Activated naive CD4-positive, alpha-beta T cell treated with anti-CD3 and anti-CD28 coated beads for 36 hours (primary cell): ENCODE results near the gene FKBP11. TPM values are rescaled to one million over a fixed set of nuclear protein-coding genes. Genes with fewer than 3 reads are reported as not detected.
A peak's percentile ranks its signal among the peaks of the same experiment; 100 is the strongest.
"Not testable (repeated sequence)": the region's sequence is repeated elsewhere in the genome, so short reads cannot be mapped to it uniquely, and the experiment has no call there.

Experiments
- CTCF ChIA-PET: fragments of 350-600 bp; sonication (Branson Sonifier 250); formaldehyde crosslinking; loops from one replicate; lab custom pipeline; 2021; ENCODE audit warnings: antibody characterized with exemption; lab: Charles Lee
- DNase-seq: peaks from one replicate; pipeline ENCODE4 v3.0.0-alpha.2; 2020
- H3K27ac Mint-ChIP-seq: one replicate; pipeline ENCODE4 v1.8.0; 2021; ENCODE audit warnings: mild to moderate bottlenecking, mixed read lengths
- H3K27me3 Mint-ChIP-seq: one replicate; pipeline ENCODE4 v1.8.0; 2021; ENCODE audit warnings: low read depth, mixed read lengths
- H3K36me3 Mint-ChIP-seq: one replicate; pipeline ENCODE4 v1.8.0; 2021; ENCODE audit warnings: low read depth, mixed read lengths
- H3K4me1 Mint-ChIP-seq: one replicate; pipeline ENCODE4 v1.8.0; 2021; ENCODE audit warnings: low read depth, mixed read lengths
- H3K4me3 Mint-ChIP-seq: one replicate; pipeline ENCODE4 v1.8.0; 2021; ENCODE audit warnings: mild to moderate bottlenecking, moderate library complexity, mixed read lengths
- H3K9me3 Mint-ChIP-seq: one replicate; pipeline ENCODE4 v1.8.0; 2021; ENCODE audit warnings: mixed read lengths
- intact Hi-C: fragments of 100-400 bp; cut with micrococcal nuclease; formaldehyde crosslinking; loops from one replicate; pipeline ENCODE4 v1.15.1; 2023
- total RNA-seq, 2 experiments: library from RNA; stranded (reverse); gene quantifications; one replicate each; pipeline ENCODE4 v1.2.3, GENCODE V29; 2021

FKBP11 gene
- total RNA-seq, 2 experiments from 2014 or later = 49.6 to 59.8 TPM

GRCh38 chr12:48932878-48933277, 7.6 kb upstream of the FKBP11 start:
- Mint-ChIP-seq H3K4me1 (peaks cover 10% of the 10 kb centered on the region), H3K4me3 (no peak overlapping the region), H3K36me3 (peaks cover 12% of the 10 kb centered on the region), H3K27me3 (no peaks in the 10 kb centered on the region), H3K27ac (no peak overlapping the region), H3K9me3 (no peaks in the 10 kb centered on the region)
- intact Hi-C loops = no loop called here
- CTCF ChIA-PET = interaction anchor here (0.6 to 5.1 kb wide), 7 partner anchors 7 to 82 kb away, joined by 3 to 35 read pairs (median 4); partner anchors contain the start of gene FKBP11
- DNase-seq = no peak

- DNase-seq = no peak
- CTCF ChIA-PET = interaction anchor here (1.1 to 2.3 kb wide), 8 partner anchors 9 to 115 kb away, joined by 3 to 9 read pairs (median 3); partner anchors contain the start of gene WNT1
- no peaks in the 10 kb centered on the region for H3K27me3 Mint-ChIP-seq
- H3K27ac Mint-ChIP-seq = no peak overlapping the region
- no peaks in the 10 kb centered on the region for H3K9me3 Mint-ChIP-seq
- peaks cover 12% of the 10 kb centered on the region for H3K36me3 Mint-ChIP-seq
- no peak overlapping the region for H3K4me3 Mint-ChIP-seq
- intact Hi-C loops = no loop called here
- peaks cover 25% of the 10 kb centered on the region for H3K4me1 Mint-ChIP-seq
Measured at GRCh38 chr12:48930475-48930874, 5.2 kb upstream of the FKBP11 start.

- intact Hi-C loops = no loop called here
- H3K27ac Mint-ChIP-seq = no peak overlapping the region
- H3K36me3 Mint-ChIP-seq = peaks cover 11% of the 10 kb centered on the region
- no peaks in the 10 kb centered on the region for H3K9me3 Mint-ChIP-seq
- H3K4me3 Mint-ChIP-seq = no peak overlapping the region
- DNase-seq = no peak
- no peaks in the 10 kb centered on the region for H3K27me3 Mint-ChIP-seq
- CTCF ChIA-PET = interaction anchor here (1.0 to 2.3 kb wide), 6 partner anchors 10 to 114 kb away, joined by 3 to 10 read pairs (median 4); partner anchors contain the start of gene WNT1
- H3K4me1 Mint-ChIP-seq = peaks cover 26% of the 10 kb centered on the region
Measured at GRCh38 chr12:48929551-48929950, 4.3 kb upstream of the FKBP11 start.

- Mint-ChIP-seq H3K4me3 (peak overlapping the region; percentile 13), H3K4me1 (peaks cover 37% of the 10 kb centered on the region)
Measured at GRCh38 chr12:48927261-48927660, 2.0 kb upstream of the FKBP11 start.

GRCh38 chr12:48924617-48925303, 532 bp downstream of the FKBP11 start:
- Mint-ChIP-seq H3K4me1 (peaks cover 49% of the 10 kb centered on the region), H3K27ac (peak overlapping the region; percentile 96), H3K9me3 (no peaks in the 10 kb centered on the region), H3K36me3 (peaks cover 27% of the 10 kb centered on the region), H3K4me3 (peak overlapping the region; percentile 91), H3K27me3 (no peaks in the 10 kb centered on the region)
- CTCF ChIA-PET = interaction anchor here (0.6 to 6.0 kb wide), 14 partner anchors 11 to 93 kb away, joined by 3 to 36 read pairs (median 5); partner anchors contain the start of gene WNT1
- DNase-seq = peak; percentile 81
- intact Hi-C loops = loop anchor here (1.0 to 2.0 kb wide), 4 partner anchors 12 to 72 kb away; partner anchors contain the start of genes DDX23, RND1 and WNT1

More at GRCh38 chr12:48927261-48927660, 2.0 kb upstream of the FKBP11 start:
- peak overlapping the region; percentile 81 for H3K27ac Mint-ChIP-seq
- no peak for DNase-seq
- H3K27me3 Mint-ChIP-seq = no peaks in the 10 kb centered on the region
- peaks cover 26% of the 10 kb centered on the region for H3K36me3 Mint-ChIP-seq
- CTCF ChIA-PET = interaction anchor here (0.6 to 6.0 kb wide), 6 partner anchors 8 to 101 kb away, joined by 3 to 35 read pairs (median 3); no protein-coding TSS in a partner anchor
- H3K9me3 Mint-ChIP-seq = no peaks in the 10 kb centered on the region
- intact Hi-C loops = no loop called here

GRCh38 chr12:48923117-48923516, 2.2 kb downstream of the FKBP11 start:
- Mint-ChIP-seq H3K9me3 (no peaks in the 10 kb centered on the region), H3K27me3 (no peaks in the 10 kb centered on the region), H3K27ac (peak overlapping the region; percentile 61), H3K4me3 (peak overlapping the region; percentile 4), H3K4me1 (peaks cover 55% of the 10 kb centered on the region), H3K36me3 (peaks cover 27% of the 10 kb centered on the region)
- no peak for DNase-seq
- intact Hi-C loops = no loop called here
- CTCF ChIA-PET = interaction anchor here (0.6 to 6.0 kb wide), 11 partner anchors 12 to 121 kb away, joined by 3 to 36 read pairs (median 7); partner anchors contain the start of gene WNT1

- peaks cover 37% of the 10 kb centered on the region for H3K4me1 Mint-ChIP-seq
- no peaks in the 10 kb centered on the region for H3K9me3 Mint-ChIP-seq
- H3K27me3 Mint-ChIP-seq = no peaks in the 10 kb centered on the region
- CTCF ChIA-PET = interaction anchor here (1.0 to 1.7 kb wide), 5 partner anchors 14 to 65 kb away, joined by 3 to 4 read pairs (median 4); a partner anchor contains a TSS
- H3K36me3 Mint-ChIP-seq = peaks cover 13% of the 10 kb centered on the region
- peak; percentile 58 for DNase-seq
- intact Hi-C loops = no loop called here
- H3K27ac Mint-ChIP-seq = peak overlapping the region; percentile 68
- H3K4me3 Mint-ChIP-seq = no peak overlapping the region
Measured at GRCh38 chr12:48917857-48918537, 7.3 kb downstream of the FKBP11 start.

- CTCF ChIA-PET = interaction anchor here (0.8 to 1.6 kb wide), 5 partner anchors 11 to 78 kb away, joined by 3 to 6 read pairs (median 5); no protein-coding TSS in a partner anchor
- no peak overlapping the region for H3K4me3 Mint-ChIP-seq
Measured at GRCh38 chr12:48910196-48910595, 15.1 kb downstream of the FKBP11 start.

GRCh38 chr12:48909698-48910097, 15.6 kb downstream of the FKBP11 start:
- H3K36me3 Mint-ChIP-seq, DNase-seq, H3K4me3 Mint-ChIP-seq, H3K27ac Mint-ChIP-seq, H3K9me3 Mint-ChIP-seq, H3K27me3 Mint-ChIP-seq, intact Hi-C loops, H3K4me1 Mint-ChIP-seq: not testable (repeated sequence)
- CTCF ChIA-PET = interaction anchor here (0.7 to 1.6 kb wide), 4 partner anchors 11 to 56 kb away, joined by 4 to 6 read pairs (median 6); no protein-coding TSS in a partner anchor

More at GRCh38 chr12:48910196-48910595, 15.1 kb downstream of the FKBP11 start:
- DNase-seq = no peak
- Mint-ChIP-seq H3K36me3 (no peaks in the 10 kb centered on the region), H3K9me3 (no peaks in the 10 kb centered on the region), H3K4me1 (no peaks in the 10 kb centered on the region), H3K27ac (no peak overlapping the region), H3K27me3 (no peaks in the 10 kb centered on the region)
- intact Hi-C loops = no loop called here

GRCh38 chr12:48907245-48907644, 18.0 kb downstream of the FKBP11 start:
- Mint-ChIP-seq H3K27me3 (no peaks in the 10 kb centered on the region), H3K4me3 (no peak overlapping the region), H3K9me3 (no peaks in the 10 kb centered on the region), H3K36me3 (no peaks in the 10 kb centered on the region), H3K27ac (no peak overlapping the region), H3K4me1 (peaks cover 6% of the 10 kb centered on the region)
- no peak for DNase-seq
- intact Hi-C loops = no loop called here
- CTCF ChIA-PET = interaction anchor here (1.0 kb wide), 1 partner anchor 81 kb away, joined by 5 read pairs; no protein-coding TSS in a partner anchor

GRCh38 chr12:48903982-48904411, 21.3 kb downstream of the FKBP11 start:
- no peaks in the 10 kb centered on the region for H3K36me3 Mint-ChIP-seq
- no peak overlapping the region for H3K27ac Mint-ChIP-seq
- peaks cover 6% of the 10 kb centered on the region for H3K4me1 Mint-ChIP-seq
- no peaks in the 10 kb centered on the region for H3K9me3 Mint-ChIP-seq
- peak overlapping the region; percentile 67 for H3K4me3 Mint-ChIP-seq
- no peaks in the 10 kb centered on the region for H3K27me3 Mint-ChIP-seq
- CTCF ChIA-PET = interaction anchor here (0.5 to 5.3 kb wide), 20 partner anchors 9 to 1004 kb away, joined by 3 to 48 read pairs (median 6); partner anchors contain the start of genes DDX23, RND1 and WNT1
- peak; percentile 92 for DNase-seq
- intact Hi-C loops = loop anchor here (1.0 to 2.0 kb wide), 3 partner anchors 32 to 91 kb away; partner anchors contain the start of gene DDX23
